A549 (cell line): ENCODE data around the gene PIBF1. TPM values are rescaled to one million over a fixed set of nuclear protein-coding genes. Genes with fewer than 3 reads are reported as not detected.

Source experiments
- ATAC-seq, 2 experiments: fragments of 200-7000 bp in 1 of 2; fragments of >200 bp in 1 of 2; cut with Nextera tagmentation in 1 of 2; cut with Tn5 transposase in 1 of 2; 3 replicates each; pipeline versions ENCODE4 v1.8.0 to v1.9.1; 2018 to 2020; ENCODE audit warnings: mild to moderate bottlenecking in 1 of 2, moderate library complexity in 1 of 2
- CTCF ChIA-PET: fragments of 300-600 bp; sonication (Branson Sonifier 250); formaldehyde crosslinking; extraction: SDS; loops from one replicate; lab custom pipeline; 2021; ENCODE audit warnings: antibody characterized with exemption, inconsistent platforms; lab: Yijun Ruan, JAX
- POLR2A ChIA-PET: fragments of 350-600 bp; formaldehyde crosslinking; extraction: SDS; loops from one replicate; lab custom pipeline; 2021; ENCODE audit warnings: antibody characterized with exemption, inconsistent platforms; lab: Yijun Ruan, JAX
- DNase-seq, 2 experiments: peaks; one replicate each; pipeline versions ENCODE4 v3.0.0 to v3.0.0-alpha.2; 2011 to 2016; ENCODE audit warnings: low read depth in 1 of 2, low spot score in 1 of 2
- FAIRE-seq: peaks from 2 replicates; lab custom pipeline; 2011; peaks lifted over from hg19 to GRCh38; lab: Jason Lieb, UNC
- H3K27ac ChIP-seq, 2 experiments: fragments of >200 bp; sonication (Bioruptor Twin); formaldehyde crosslinking; 3 replicates each; pipeline ENCODE4 v1.5.1; 2016 to 2017
- H3K4me1 ChIP-seq: fragments of >200 bp; sonication (Bioruptor Twin); formaldehyde crosslinking; 3 replicates; pipeline ENCODE4 v1.6.1; 2016
- H3K4me2 ChIP-seq: fragments of >200 bp; sonication (Bioruptor Twin); formaldehyde crosslinking; 3 replicates; pipeline ENCODE4 v1.6.1; 2016
- H3K4me3 ChIP-seq: fragments of >200 bp; sonication (Bioruptor Twin); formaldehyde crosslinking; 3 replicates; pipeline ENCODE4 v1.5.1; 2016
- H3K9me3 ChIP-seq: fragments of >200 bp; sonication (Bioruptor Twin); formaldehyde crosslinking; 3 replicates; pipeline ENCODE4 v1.6.1; 2016
- CBX2 ChIP-seq: fragments of 200-600 bp; sonication (generic); IDR thresholded peaks from 2 replicates; pipeline ENCODE4 v1.6.1; 2016; ENCODE audit warnings: low read depth, mild to moderate bottlenecking, borderline replicate concordance
- EHF ChIP-seq: fragments of 250-450 bp; sonication (Bioruptor Pico); IDR thresholded peaks from 2 replicates; pipeline ENCODE4 v1.5.0; 2020; ENCODE audit warnings: mild to moderate bottlenecking
- EHMT2 ChIP-seq: fragments of 200-600 bp; sonication (generic); IDR thresholded peaks from 2 replicates; pipeline ENCODE4 v1.6.1; 2016; ENCODE audit warnings: antibody characterized with exemption, low read depth, mild to moderate bottlenecking, moderate library complexity
- ESRRA ChIP-seq: fragments of 150-350 bp; IDR thresholded peaks from 2 replicates; pipeline ENCODE4 v1.6.1; 2014; ENCODE audit warnings: mild to moderate bottlenecking, low read length, borderline replicate concordance
- FOSL2 ChIP-seq, 2 experiments: fragments of 450-650 bp in 1 of 2; fragments of >200 bp in 1 of 2; sonication (Bioruptor Twin) in 1 of 2; formaldehyde crosslinking; IDR thresholded peaks; 2 replicates each; pipeline versions ENCODE4 v1.5.0 to v1.6.1; 2016 to 2020; ENCODE audit warnings: mild to moderate bottlenecking in 1 of 2, moderate library complexity in 1 of 2
- HDAC2 ChIP-seq: fragments of 200-600 bp; sonication (generic); IDR thresholded peaks from 2 replicates; pipeline ENCODE4 v1.6.1; 2016
- HOXB5 ChIP-seq: fragments of 250-450 bp; sonication (Bioruptor Pico); IDR thresholded peaks from 2 replicates; pipeline ENCODE4 v1.5.0; 2020; ENCODE audit warnings: mild to moderate bottlenecking, moderate library complexity
- KDM1A ChIP-seq: fragments of 200-600 bp; sonication (generic); IDR thresholded peaks from 2 replicates; pipeline ENCODE4 v1.6.1; 2016; ENCODE audit warnings: low read depth, mild to moderate bottlenecking
- KDM5A ChIP-seq: fragments of 200-600 bp; sonication (generic); IDR thresholded peaks from 2 replicates; pipeline ENCODE4 v1.6.1; 2016; ENCODE audit warnings: antibody characterized with exemption, mild to moderate bottlenecking
- MAFK ChIP-seq: fragments of 450-650 bp; IDR thresholded peaks from 2 replicates; pipeline ENCODE4 v1.6.1; 2014; ENCODE audit not compliant: partially characterized antibody
- MAZ ChIP-seq: fragments of 150-350 bp; IDR thresholded peaks from 2 replicates; pipeline ENCODE4 v1.6.1; 2014; ENCODE audit warnings: antibody characterized with exemption, low read depth, low read length, borderline replicate concordance
- NPAS2 ChIP-seq: fragments of 250-450 bp; sonication (Bioruptor Pico); IDR thresholded peaks from 2 replicates; pipeline ENCODE4 v1.8.0; 2022; ENCODE audit warnings: mild to moderate bottlenecking, moderate library complexity, borderline replicate concordance
- NR3C1 ChIP-seq: fragments of >200 bp; sonication (Bioruptor Twin); formaldehyde crosslinking; IDR thresholded peaks from 3 replicates; pipeline ENCODE4 v1.6.1; 2017
- POLR2A ChIP-seq: IDR thresholded peaks from 2 replicates; pipeline ENCODE4 v1.6.1; 2012; ENCODE audit warnings: mild to moderate bottlenecking, low read length
- RFX5 ChIP-seq: fragments of 450-650 bp; IDR thresholded peaks from 2 replicates; pipeline ENCODE4 v1.7.1; 2014; ENCODE audit warnings: antibody characterized with exemption, mild to moderate bottlenecking, moderate library complexity
- RNF2 ChIP-seq: fragments of 200-600 bp; sonication (generic); IDR thresholded peaks from 2 replicates; pipeline ENCODE4 v1.6.1; 2016; ENCODE audit warnings: low read depth, mild to moderate bottlenecking, antibody characterized with exemption, moderate library complexity, borderline replicate concordance
- SREBF2 ChIP-seq: fragments of 450-650 bp; IDR thresholded peaks from 2 replicates; pipeline ENCODE4 v1.6.1; 2014; ENCODE audit warnings: mild to moderate bottlenecking, moderate library complexity
- ZC3H11A ChIP-seq: fragments of 450-650 bp; IDR thresholded peaks from 2 replicates; pipeline ENCODE4 v1.6.1; 2014; ENCODE audit warnings: antibody characterized with exemption, mild to moderate bottlenecking
- ZNF302 ChIP-seq: fragments of 250-450 bp; sonication (Bioruptor Pico); IDR thresholded peaks from 2 replicates; pipeline ENCODE4 v1.9.0; 2021; ENCODE audit warnings: inconsistent platforms, mild to moderate bottlenecking, moderate library complexity
- WGBS: methylation state at CpG from one replicate; pipeline ENCODE4 v1.1.6; 2017; ENCODE audit errors: missing lambda C conversion rate; 5-methylcytosine and 5-hydroxymethylcytosine counted together
- polyA plus RNA-seq, 4 experiments: library from polyadenylated mRNA; depleted of rRNA in 3 of 4; stranded (reverse); fragments of >200 nt; fragmentation: RNase III in 1 of 4; extraction: RNeasy Plus Mini Kit Qiagen cat#74134 plus additional on column Dnase treatment in 1 of 4; gene quantifications; 2 replicates in 3 of 4; 3 replicates in 1 of 4; pipeline ENCODE4 v1.2.3, GENCODE V29; 2011 to 2017
- TF ChIP-seq, protein P1 (sequence below): fragments of 250-450 bp; sonication (Bioruptor Pico); IDR thresholded peaks from 2 replicates; pipeline ENCODE4 v1.5.0; 2020; ENCODE audit warnings: low read depth, mild to moderate bottlenecking, moderate library complexity
- TF ChIP-seq, protein P2 (sequence below): IDR thresholded peaks from 2 replicates; pipeline ENCODE4 v1.6.1; 2012
- TF ChIP-seq, protein P3 (sequence below): fragments of 200-600 bp; sonication (generic); IDR thresholded peaks from 2 replicates; pipeline ENCODE4 v1.6.1; 2016; ENCODE audit warnings: antibody characterized with exemption, mild to moderate bottlenecking, moderate library complexity

The PIBF1 gene
- polyA plus RNA-seq, 2 of the 4 experiments (the other 2 are of a cell fraction): 5.0 to 10.6 TPM

DNA sequence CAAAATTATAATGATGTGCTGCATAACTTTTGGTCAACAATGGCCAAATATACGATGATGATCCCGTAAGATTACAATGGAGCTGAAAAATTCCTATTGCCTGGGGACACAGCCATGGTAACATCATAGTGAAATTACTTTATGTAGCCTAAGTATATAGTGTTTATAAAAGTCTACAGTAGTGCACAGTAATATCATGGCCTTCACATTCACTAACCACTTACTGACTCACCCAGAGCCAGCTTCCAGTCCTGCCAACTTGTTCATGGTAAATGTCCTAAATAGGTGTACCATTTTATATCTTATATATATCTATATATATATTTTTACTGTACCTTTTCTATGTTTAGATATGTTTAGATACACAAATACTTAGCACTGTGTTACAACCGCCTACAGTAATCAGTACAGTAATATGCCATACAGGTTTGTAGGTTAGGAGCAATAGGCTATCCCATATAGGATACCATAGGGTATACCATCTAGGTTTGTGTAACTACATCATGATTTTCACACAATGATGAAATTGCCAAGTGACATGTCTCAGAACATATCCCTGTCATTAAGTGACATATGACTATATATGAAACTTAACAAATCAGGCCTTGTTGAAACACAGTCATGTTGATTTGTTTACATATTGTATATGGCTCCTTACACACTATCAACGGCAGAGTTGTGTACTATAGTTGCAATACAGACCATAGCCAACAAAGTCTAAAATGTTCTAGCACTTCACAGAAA, 24.0 kb upstream of the PIBF1 start:
- no peak overlapping the region for H3K27ac ChIP-seq
- H3K4me2 ChIP-seq: no peak overlapping the region
- WGBS: 66% methylated on average over 4 of the region's 4 CpGs
- no peak overlapping the region for H3K4me3 ChIP-seq
- DNase-seq: no peak
- no peaks in the 10 kb centered on the region for H3K9me3 ChIP-seq
- TF ChIP-seq KDM5A (no peak), NPAS2 (CRISPR knock-in tag) (no peak), KDM1A (no peak), ZNF302 (no peak), RFX5 (no peak), MAFK (no peak), ZC3H11A (no peak), POLR2A (no peak), EHMT2 (no peak)
- TF ChIP-seq, protein P1, sequence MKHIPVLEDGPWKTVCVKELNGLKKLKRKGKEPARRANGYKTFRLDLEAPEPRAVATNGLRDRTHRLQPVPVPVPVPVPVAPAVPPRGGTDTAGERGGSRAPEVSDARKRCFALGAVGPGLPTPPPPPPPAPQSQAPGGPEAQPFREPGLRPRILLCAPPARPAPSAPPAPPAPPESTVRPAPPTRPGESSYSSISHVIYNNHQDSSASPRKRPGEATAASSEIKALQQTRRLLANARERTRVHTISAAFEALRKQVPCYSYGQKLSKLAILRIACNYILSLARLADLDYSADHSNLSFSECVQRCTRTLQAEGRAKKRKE (CRISPR knock-in tag): no peak
- TF ChIP-seq, protein P2, sequence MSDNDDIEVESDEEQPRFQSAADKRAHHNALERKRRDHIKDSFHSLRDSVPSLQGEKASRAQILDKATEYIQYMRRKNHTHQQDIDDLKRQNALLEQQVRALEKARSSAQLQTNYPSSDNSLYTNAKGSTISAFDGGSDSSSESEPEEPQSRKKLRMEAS: no peak
- TF ChIP-seq, all 56 proteins: peak for 0
- ChIA-PET POLR2A (no interaction called here), CTCF (no interaction called here)
- no peaks in the 10 kb centered on the region for H3K4me1 ChIP-seq
- no peak; a peak in 1 of 6 replicates for ATAC-seq
- FAIRE-seq: no peak

DNA sequence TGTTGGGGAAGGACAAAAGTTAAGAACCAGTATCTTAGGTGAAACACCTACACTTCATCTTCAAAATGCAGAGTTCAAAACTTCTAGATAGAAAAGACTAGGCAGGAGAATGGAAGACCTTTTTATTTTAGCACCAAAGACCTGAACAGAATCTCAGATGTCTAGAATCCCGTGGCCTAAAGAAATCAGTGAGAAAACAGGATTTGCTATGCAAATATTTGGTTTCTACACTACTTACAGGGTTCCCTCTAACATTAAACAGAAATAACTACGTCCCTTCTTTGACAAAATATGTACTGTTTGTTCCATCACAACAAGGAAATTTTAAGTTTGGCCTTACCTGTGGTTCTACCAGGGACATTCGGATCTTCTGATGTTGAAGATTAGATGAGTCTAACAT, 21.7 kb upstream of the PIBF1 start:
- TF ChIP-seq SREBF2 (no peak), CBX2 (no peak), MAZ (no peak), RNF2 (no peak), HOXB5 (no peak), KDM5A (no peak), HDAC2 (no peak), EHF (CRISPR knock-in tag) (no peak), FOSL2 (IDR thresholded peaks at IDR 0.05) (no peak), FOSL2 (CRISPR knock-in tag; IDR thresholded peaks at IDR 0.05) (no peak), NR3C1 (no peak), ESRRA (no peak)
- TF ChIP-seq, protein P3, sequence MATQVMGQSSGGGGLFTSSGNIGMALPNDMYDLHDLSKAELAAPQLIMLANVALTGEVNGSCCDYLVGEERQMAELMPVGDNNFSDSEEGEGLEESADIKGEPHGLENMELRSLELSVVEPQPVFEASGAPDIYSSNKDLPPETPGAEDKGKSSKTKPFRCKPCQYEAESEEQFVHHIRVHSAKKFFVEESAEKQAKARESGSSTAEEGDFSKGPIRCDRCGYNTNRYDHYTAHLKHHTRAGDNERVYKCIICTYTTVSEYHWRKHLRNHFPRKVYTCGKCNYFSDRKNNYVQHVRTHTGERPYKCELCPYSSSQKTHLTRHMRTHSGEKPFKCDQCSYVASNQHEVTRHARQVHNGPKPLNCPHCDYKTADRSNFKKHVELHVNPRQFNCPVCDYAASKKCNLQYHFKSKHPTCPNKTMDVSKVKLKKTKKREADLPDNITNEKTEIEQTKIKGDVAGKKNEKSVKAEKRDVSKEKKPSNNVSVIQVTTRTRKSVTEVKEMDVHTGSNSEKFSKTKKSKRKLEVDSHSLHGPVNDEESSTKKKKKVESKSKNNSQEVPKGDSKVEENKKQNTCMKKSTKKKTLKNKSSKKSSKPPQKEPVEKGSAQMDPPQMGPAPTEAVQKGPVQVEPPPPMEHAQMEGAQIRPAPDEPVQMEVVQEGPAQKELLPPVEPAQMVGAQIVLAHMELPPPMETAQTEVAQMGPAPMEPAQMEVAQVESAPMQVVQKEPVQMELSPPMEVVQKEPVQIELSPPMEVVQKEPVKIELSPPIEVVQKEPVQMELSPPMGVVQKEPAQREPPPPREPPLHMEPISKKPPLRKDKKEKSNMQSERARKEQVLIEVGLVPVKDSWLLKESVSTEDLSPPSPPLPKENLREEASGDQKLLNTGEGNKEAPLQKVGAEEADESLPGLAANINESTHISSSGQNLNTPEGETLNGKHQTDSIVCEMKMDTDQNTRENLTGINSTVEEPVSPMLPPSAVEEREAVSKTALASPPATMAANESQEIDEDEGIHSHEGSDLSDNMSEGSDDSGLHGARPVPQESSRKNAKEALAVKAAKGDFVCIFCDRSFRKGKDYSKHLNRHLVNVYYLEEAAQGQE: no peak
- 80% methylated on average over 3 of the region's 3 CpGs for WGBS
- ChIA-PET POLR2A (no interaction called here), CTCF (no interaction called here)
- Histone ChIP-seq H3K9me3 (no peaks in the 10 kb centered on the region), H3K4me1 (no peaks in the 10 kb centered on the region), H3K4me2 (no peak overlapping the region), H3K4me3 (no peak overlapping the region), H3K27ac (no peak overlapping the region)
- DNase-seq: no peak
- FAIRE-seq: no peak
- no peak for ATAC-seq
